GM12878 (cell line): ENCODE results near the gene ANKRD33B. TPM values are rescaled to one million over a fixed set of nuclear protein-coding genes. Genes with fewer than 3 reads are reported as not detected.

ENCODE experiments used
- ATAC-seq: fragments of 200-7000 bp; cut with Tn5 transposase; 3 replicates; pipeline ENCODE4 v1.9.1; 2020; ENCODE audit warnings: mild to moderate bottlenecking, moderate library complexity
- BruUV-seq: library from RNA; stranded (reverse); fragments of 400-500 nt; replicated peaks from 2 replicates; lab custom pipeline; 2021; lab: Mats Ljungman, UMichigan
- CTCF ChIA-PET: fragments of 300-600 bp; sonication (Branson Sonifier 250); formaldehyde crosslinking; extraction: SDS; loops from one replicate; lab custom pipeline; 2021; ENCODE audit warnings: inconsistent platforms; lab: Yijun Ruan, JAX
- POLR2A ChIA-PET: fragments of 350-600 bp; formaldehyde crosslinking; extraction: SDS; loops from one replicate; lab custom pipeline; 2021; ENCODE audit warnings: inconsistent platforms; lab: Charles Lee
- RAD21 ChIA-PET: fragments of 300-600 bp; sonication (Branson Sonifier 250); formaldehyde crosslinking; loops from one replicate; lab custom pipeline; 2023; ENCODE audit warnings: antibody characterized with exemption; ENCODE audit not compliant: unreplicated experiment; lab: Charles Lee
- SMC1A ChIA-PET: fragments of 300-600 bp; sonication (Branson Sonifier 250); formaldehyde crosslinking; loops from one replicate; lab custom pipeline; 2023; ENCODE audit not compliant: unreplicated experiment, uncharacterized antibody; lab: Charles Lee
- DNase-seq: peaks from one replicate; pipeline ENCODE4 v3.0.0-alpha.2; 2011; ENCODE audit warnings: low read depth, low spot score
- FAIRE-seq: peaks from 3 replicates; lab custom pipeline; 2011; peaks lifted over from hg19 to GRCh38; lab: Jason Lieb, UNC
- H2AFZ ChIP-seq: 2 replicates; pipeline ENCODE4 v1.6.0; 2011; ENCODE audit warnings: low read depth, low read length, control low read depth; ENCODE audit not compliant: control insufficient read depth
- H3K27ac ChIP-seq: 2 replicates; pipeline ENCODE4 v1.5.1; 2011; ENCODE audit warnings: control low read depth; ENCODE audit not compliant: control insufficient read depth, insufficient read depth
- H3K27me3 ChIP-seq, 2 experiments: replicated peaks in 1 of 2; 2 replicates each; pipeline versions ENCODE4 v1.6.0 to v1.6.1; 2011; ENCODE audit warnings: low read length in 1 of 2; ENCODE audit not compliant: control insufficient read depth in 2 of 2, insufficient read depth in 2 of 2
- H3K36me3 ChIP-seq, 2 experiments: 2 replicates each; pipeline ENCODE4 v1.5.1; 2011; ENCODE audit warnings: low read length in 1 of 2; ENCODE audit not compliant: control insufficient read depth in 2 of 2, insufficient read depth in 2 of 2
- H3K4me1 ChIP-seq: 2 replicates; pipeline ENCODE4 v1.6.1; 2011; ENCODE audit warnings: mild to moderate bottlenecking, low read length, moderate library complexity, mixed read lengths; ENCODE audit not compliant: control insufficient read depth, insufficient read depth
- H3K4me2 ChIP-seq: 2 replicates; pipeline ENCODE4 v1.6.0; 2011; ENCODE audit warnings: control low read depth; ENCODE audit not compliant: control insufficient read depth, insufficient read depth
- H3K4me3 ChIP-seq: fragments of 200-600 bp; sonication (generic); 2 replicates; pipeline ENCODE4 v1.5.1; 2016
- H3K79me2 ChIP-seq: 2 replicates; pipeline ENCODE4 v1.6.0; 2011; ENCODE audit warnings: low read length; ENCODE audit not compliant: control insufficient read depth, insufficient read depth
- H3K9ac ChIP-seq: 2 replicates; pipeline ENCODE4 v1.8.0; 2011; ENCODE audit warnings: low read length, control low read depth, mixed read lengths; ENCODE audit not compliant: control insufficient read depth, insufficient read depth
- H3K9me3 ChIP-seq: replicated peaks from 3 replicates; pipeline ENCODE4 v1.5.1; 2011; ENCODE audit warnings: mild to moderate bottlenecking, low read length; ENCODE audit not compliant: control insufficient read depth, insufficient read depth
- H4K20me1 ChIP-seq: 2 replicates; pipeline ENCODE4 v1.6.0; 2011; ENCODE audit not compliant: control insufficient read depth, insufficient read depth
- KDM1A ChIP-seq: fragments of 200-600 bp; sonication (generic); IDR thresholded peaks from 2 replicates; pipeline ENCODE4 v1.6.1; 2016; ENCODE audit warnings: borderline replicate concordance
- POLR2A ChIP-seq: IDR thresholded peaks from 2 replicates; pipeline ENCODE4 v1.6.1; 2011; ENCODE audit warnings: low read depth, mild to moderate bottlenecking, low read length
- POLR2AphosphoS2 ChIP-seq: IDR thresholded peaks from 2 replicates; pipeline ENCODE4 v1.6.1; 2011; ENCODE audit warnings: low read depth, mild to moderate bottlenecking, low read length, improper control_type of control experiment, moderate library complexity
- USF2 ChIP-seq: IDR thresholded peaks from 2 replicates; pipeline ENCODE4 v1.6.1; 2011; ENCODE audit warnings: low read depth, low read length, improper control_type of control experiment, borderline replicate concordance
- WGBS: methylation state at CpG from one replicate; pipeline ENCODE4 v1.1.6; 2016; ENCODE audit warnings: low lambda C conversion rate; ENCODE audit not compliant: insufficient replicate concordance, insufficient coverage; ENCODE audit errors: missing lambda C conversion rate; 5-methylcytosine and 5-hydroxymethylcytosine counted together
- in situ Hi-C: fragments of 300-500 bp; cut with MboI; formaldehyde crosslinking; loops from 9 replicates; pipeline ENCODE4 v1.14.3; 2018; ENCODE audit warnings: mixed read lengths
- intact Hi-C: fragments of 100-400 bp; cut with micrococcal nuclease; formaldehyde crosslinking; loops from one replicate; pipeline ENCODE4 v1.14.2; 2022; ENCODE audit not compliant: unreplicated experiment
- polyA plus RNA-seq, 11 experiments: library from polyadenylated mRNA; depleted of rRNA in 4 of 11; unstranded in 6 of 11; stranded (reverse) in 5 of 11; fragments of >200 nt; fragmentation: Nextera tagmentation in 4 of 11; fragmentation: Illumina TruSeq in 1 of 11; extraction: Ambion mirVana in 4 of 11; extraction: Trizol in 1 of 11; gene quantifications; 1 replicate in 1 of 11; 2 replicates in 10 of 11; pipeline versions ENCODE4 v1.2.1 to v1.2.3, GENCODE V29; 2011 to 2016; ENCODE audit warnings: inconsistent platforms in 2 of 11, missing spikeins in 2 of 11, low read depth in 1 of 11
- total RNA-seq, 4 experiments: library from RNA; depleted of rRNA in 3 of 4; stranded (reverse); fragments of >200 nt in 3 of 4; fragmentation: Illumina TruSeq in 1 of 4; extraction: Trizol in 1 of 4; gene quantifications; 2 replicates each; pipeline versions ENCODE4 v1.2.1 to v1.2.3, GENCODE V29; 2013 to 2021

Gene ANKRD33B
- total and polyA plus RNA-seq, 10 of the 15 experiments (the other 5 are each of a cell fraction or from before 2014, with no cell fraction given), result 4.9 to 61.6 (median 15.6) TPM

- ChIA-PET POLR2A (no interaction called here), CTCF (interaction anchor here (1.0 to 1.9 kb wide), 2 partner anchors 10 to 38 kb away, joined by 4 read pairs; no protein-coding TSS in a partner anchor), RAD21 (interaction anchor here (0.6 kb wide), 1 partner anchor 42 kb away, joined by 3 read pairs; no protein-coding TSS in a partner anchor), SMC1A (interaction anchor here (1.2 kb wide), 1 partner anchor 15 kb away, joined by 3 read pairs; no protein-coding TSS in a partner anchor)
- Histone ChIP-seq H3K36me3 (peaks cover 34 to 38% of the 10 kb centered on the region in 2 experiments), H2AFZ (no peak overlapping the region), H3K79me2 (peaks cover 6% of the 10 kb centered on the region), H3K27ac (no peak overlapping the region), H3K4me1 (no peaks in the 10 kb centered on the region; the same call in 1 of the 2 replicates), H3K9ac (no peak overlapping the region), H3K4me2 (no peak overlapping the region), H3K4me3 (no peak overlapping the region), H3K27me3 (no peaks in the 10 kb centered on the region), H3K9me3 (no peaks in the 10 kb centered on the region), H4K20me1 (no peaks in the 10 kb centered on the region)
- ATAC-seq (no peak), FAIRE-seq (no peak), DNase-seq (no peak)
- over 99% methylated on average over 13 of the region's 13 CpGs for WGBS
- in situ Hi-C loops (no loop called here), intact Hi-C loops (no loop called here)
- no TSS peak for BruUV-seq
- TF ChIP-seq KDM1A (no peak), POLR2AphosphoS2 (peak; percentile 30; the same call in 1 of the 2 replicates)
Observed at GRCh38 chr5:10652151-10652550, 88.3 kb downstream of the ANKRD33B start.

GRCh38 chr5:10652606-10653005 lies 88.7 kb downstream of the ANKRD33B start:
- ATAC-seq (no peak), DNase-seq (no peak), FAIRE-seq (no peak)
- H3K4me2 ChIP-seq, result no peak overlapping the region
- no peaks in the 10 kb centered on the region; the same call in 1 of the 2 replicates for H3K4me1 ChIP-seq
- ChIA-PET SMC1A (interaction anchor here (1.2 kb wide), 1 partner anchor 15 kb away, joined by 3 read pairs; no protein-coding TSS in a partner anchor), CTCF (interaction anchor here (0.6 to 1.9 kb wide), 3 partner anchors 9 to 37 kb away, joined by 3 to 4 read pairs (median 4); no protein-coding TSS in a partner anchor), POLR2A (no interaction called here), RAD21 (interaction anchor here (0.6 kb wide), 1 partner anchor 42 kb away, joined by 3 read pairs; no protein-coding TSS in a partner anchor)
- in situ Hi-C loops (no loop called here), intact Hi-C loops (no loop called here)
- WGBS, result 98% methylated on average over 8 of the region's 8 CpGs
- H3K9me3 ChIP-seq, result no peaks in the 10 kb centered on the region
- no peaks in the 10 kb centered on the region for H3K27me3 ChIP-seq
- no peak overlapping the region for H3K9ac ChIP-seq
- no peaks in the 10 kb centered on the region for H4K20me1 ChIP-seq
- H3K36me3 ChIP-seq, result peaks cover 30 to 38% of the 10 kb centered on the region in 2 experiments
- no peak overlapping the region for H3K4me3 ChIP-seq
- H2AFZ ChIP-seq, result no peak overlapping the region
- H3K27ac ChIP-seq, result no peak overlapping the region
- peaks cover 5% of the 10 kb centered on the region for H3K79me2 ChIP-seq
- no TSS peak for BruUV-seq
- TF ChIP-seq POLR2A (0 out of 2 replicates have a peak, but pooled peaks have one; percentile 12), USF2 (no peak)
